ENCODE results near the gene CNTLN. TPM values are rescaled to one million over a fixed set of nuclear protein-coding genes. Genes with fewer than 3 reads are reported as not detected.

Gene CNTLN
- total RNA-seq, 2 donors from 2014 or later = 0.40 to 0.50 TPM

DNA sequence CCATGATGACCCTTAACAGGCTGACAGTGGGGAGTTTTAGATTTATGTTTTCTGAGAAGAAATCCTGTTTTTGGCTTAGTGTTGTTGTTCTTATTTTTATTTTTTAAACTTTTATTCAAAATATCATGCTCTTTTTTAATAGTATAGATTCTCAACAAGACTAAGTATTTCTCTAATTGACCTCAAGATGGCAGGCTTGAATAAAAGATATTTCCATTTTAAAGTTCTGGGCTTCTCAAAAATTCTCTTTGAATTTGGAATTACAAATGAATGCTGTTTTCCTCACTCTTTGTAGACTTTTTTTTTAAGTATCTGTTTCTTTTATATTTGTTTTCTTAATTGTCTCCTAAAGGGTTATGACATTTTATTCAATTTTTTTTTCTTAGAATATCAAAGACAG is 394.0 kb downstream of the CNTLN start:
- Mint-ChIP-seq H3K27ac (no peak overlapping the region), H3K36me3 (ENCODE audit: low read depth) (no peaks in the 10 kb centered on the region), H3K4me1 (no peaks in the 10 kb centered on the region), H3K27me3 (peaks cover 5% of the 10 kb centered on the region), H3K4me3 (no peak overlapping the region)
- DNase-seq = no peak
- no peaks in the 10 kb centered on the region for H3K9me3 ChIP-seq (ENCODE audit: control insufficient read depth, low read length, poor library complexity, severe bottlenecking)
- ATAC-seq = no peak

DNA sequence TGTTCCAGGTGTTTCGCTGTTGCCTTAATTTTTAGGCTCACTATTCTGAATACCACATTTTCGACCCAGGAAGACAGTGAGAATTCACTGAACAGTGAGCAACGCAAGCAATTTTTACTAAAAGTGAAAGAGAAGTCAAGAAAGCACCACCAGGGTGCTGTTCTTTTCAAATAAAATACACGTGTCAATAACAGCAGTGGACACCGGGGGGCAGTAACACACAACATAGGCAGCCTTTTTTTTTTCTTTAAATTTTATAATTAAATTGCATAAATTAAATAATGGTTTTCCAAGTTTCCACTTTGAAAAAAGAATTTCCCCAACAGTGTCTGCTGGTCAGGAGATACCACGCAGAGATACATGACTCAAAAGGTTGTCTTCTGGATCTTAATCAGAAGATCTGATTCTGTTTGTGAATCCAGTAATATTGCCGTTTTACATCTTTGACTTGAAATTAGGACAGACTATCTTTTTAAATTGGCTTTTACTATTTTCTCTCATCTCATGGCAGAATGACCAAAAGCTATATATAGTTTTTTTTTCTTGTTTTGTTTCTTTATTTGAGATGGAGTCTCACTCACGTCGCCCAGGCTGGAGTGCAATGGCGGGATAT is 396.9 kb downstream of the CNTLN start:
- DNase-seq = no peak
- Mint-ChIP-seq H3K4me3 (no peak overlapping the region), H3K27ac (no peak overlapping the region), H3K4me1 (no peaks in the 10 kb centered on the region), H3K36me3 (ENCODE audit: low read depth) (no peaks in the 10 kb centered on the region), H3K27me3 (peaks cover 5% of the 10 kb centered on the region)
- no peaks in the 10 kb centered on the region for H3K9me3 ChIP-seq (ENCODE audit: control insufficient read depth, low read length, poor library complexity, severe bottlenecking)
- no peak for ATAC-seq

DNA sequence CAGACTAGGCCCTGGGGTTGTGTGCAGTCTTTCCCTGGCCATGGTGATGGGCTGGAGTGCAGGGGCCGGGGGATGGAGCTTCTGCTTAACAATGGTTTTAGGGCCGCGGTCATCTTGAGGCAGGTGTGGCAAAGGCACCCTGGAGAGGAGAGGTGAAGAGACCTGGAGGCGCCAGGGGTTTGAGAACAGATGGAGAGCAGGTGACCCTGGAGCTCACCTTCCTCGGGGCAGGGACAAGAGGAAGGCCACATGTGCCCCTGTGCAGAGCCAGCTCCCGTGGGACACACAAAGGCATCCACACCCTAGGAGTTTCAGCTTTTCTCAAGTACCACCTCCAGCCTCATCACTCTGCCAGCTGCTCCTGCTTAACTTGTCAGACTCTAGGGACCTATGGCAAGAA is 397.6 kb downstream of the CNTLN start:
- no peak for ATAC-seq
- no peaks in the 10 kb centered on the region for H3K9me3 ChIP-seq (ENCODE audit: control insufficient read depth, low read length, poor library complexity, severe bottlenecking)
- H3K4me3 Mint-ChIP-seq = no peak overlapping the region
- DNase-seq = no peak
- peaks cover under 1% of the 10 kb centered on the region for H3K27me3 Mint-ChIP-seq
- H3K36me3 Mint-ChIP-seq (ENCODE audit: low read depth) = no peaks in the 10 kb centered on the region
- no peaks in the 10 kb centered on the region for H3K4me1 Mint-ChIP-seq
- no peak overlapping the region for H3K27ac Mint-ChIP-seq

DNA sequence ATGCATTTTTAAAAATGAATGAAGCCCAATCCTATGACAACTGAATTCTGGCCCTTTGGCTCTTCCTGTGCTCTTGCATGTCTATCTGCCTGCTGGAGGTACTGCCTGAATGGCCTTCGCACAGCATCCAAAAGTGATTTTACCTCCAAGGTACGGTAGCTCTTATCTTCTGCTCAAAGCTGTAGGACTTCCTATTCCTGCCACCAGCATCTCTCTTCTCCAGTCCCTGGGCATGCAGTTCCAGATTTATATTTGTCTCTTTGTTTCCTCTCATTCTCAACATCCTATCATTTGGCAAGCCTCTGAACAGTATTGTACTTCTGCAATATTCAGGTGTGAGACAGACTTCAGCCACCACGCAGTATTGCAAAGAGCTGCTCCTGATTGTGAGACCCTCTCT is 400.3 kb downstream of the CNTLN start:
- no peak for DNase-seq
- Mint-ChIP-seq H3K27me3 (no peaks in the 10 kb centered on the region), H3K4me3 (no peak overlapping the region), H3K27ac (no peak overlapping the region), H3K36me3 (ENCODE audit: low read depth) (no peaks in the 10 kb centered on the region), H3K4me1 (no peaks in the 10 kb centered on the region)
- no peak for ATAC-seq
- H3K9me3 ChIP-seq (ENCODE audit: control insufficient read depth, low read length, poor library complexity, severe bottlenecking) = no peaks in the 10 kb centered on the region

DNA sequence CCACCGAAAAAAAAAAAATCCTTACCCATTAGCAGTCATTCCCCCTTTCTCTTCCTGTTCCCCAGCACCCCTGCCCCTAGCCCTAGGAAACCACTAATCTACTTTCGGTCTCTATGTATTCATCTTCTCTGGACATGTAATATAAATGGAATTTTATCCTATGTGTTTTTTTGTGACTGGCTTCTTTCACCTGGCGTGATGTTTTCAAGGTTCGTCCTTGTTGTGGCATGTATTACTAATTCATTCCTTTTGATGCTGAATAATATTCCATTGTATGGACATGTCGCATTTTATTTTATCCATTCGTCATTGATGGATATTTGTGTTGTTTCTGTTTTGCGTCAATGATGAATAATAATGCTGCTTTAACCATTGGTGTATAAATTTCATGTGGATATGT is 401.2 kb downstream of the CNTLN start:
- no peak overlapping the region for H3K27ac Mint-ChIP-seq
- no peaks in the 10 kb centered on the region for H3K9me3 ChIP-seq (ENCODE audit: control insufficient read depth, low read length, poor library complexity, severe bottlenecking)
- ATAC-seq (no peak), DNase-seq (no peak)
- H3K36me3 Mint-ChIP-seq (ENCODE audit: low read depth) = no peaks in the 10 kb centered on the region
- no peaks in the 10 kb centered on the region for H3K27me3 Mint-ChIP-seq
- no peaks in the 10 kb centered on the region for H3K4me1 Mint-ChIP-seq
- no peak overlapping the region for H3K4me3 Mint-ChIP-seq

DNA sequence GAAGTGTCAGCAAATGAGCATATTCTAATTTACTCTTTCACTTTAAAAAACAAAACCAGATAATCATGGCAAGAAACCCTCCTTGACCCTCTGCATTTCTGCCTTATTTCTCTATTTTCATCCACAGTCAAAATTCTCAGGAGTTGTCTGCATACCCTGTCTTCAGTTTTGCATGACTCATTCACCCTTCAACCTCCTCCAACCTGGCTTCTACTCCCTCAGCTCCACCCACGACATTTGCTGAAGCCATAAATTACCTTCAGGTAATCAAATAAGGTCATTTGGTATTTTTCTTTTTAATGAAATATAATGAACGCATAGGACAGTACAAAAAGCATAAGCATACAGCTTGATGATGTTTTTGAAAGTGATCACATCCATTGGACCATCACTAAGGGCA is 416.2 kb downstream of the CNTLN start:
- H3K4me1 Mint-ChIP-seq = no peaks in the 10 kb centered on the region
- H3K36me3 Mint-ChIP-seq (ENCODE audit: low read depth) = no peaks in the 10 kb centered on the region
- H3K4me3 Mint-ChIP-seq = no peak overlapping the region
- H3K27ac Mint-ChIP-seq = no peak overlapping the region
- no peaks in the 10 kb centered on the region for H3K9me3 ChIP-seq (ENCODE audit: control insufficient read depth, low read length, poor library complexity, severe bottlenecking)
- no peaks in the 10 kb centered on the region for H3K27me3 Mint-ChIP-seq
- DNase-seq (no peak), ATAC-seq (no peak)

All from T-helper 17 cell (primary cell).